ENCODE data around the gene IL4.

IL4 gene

GRCh38 chr5:132661231-132662003 is 12.4 kb upstream of the IL4 start:
- Histone ChIP-seq H3K9ac (ENCODE audit: low read length) (no peak overlapping the region), H3K27ac (ENCODE audit: low read depth, low read length) (no peak overlapping the region), H3K27me3 (ENCODE audit: control insufficient read depth, insufficient read depth, low read length) (peaks cover 3% of the 10 kb centered on the region), H3K36me3 (ENCODE audit: control insufficient read depth, insufficient read depth, low read length) (no peaks in the 10 kb centered on the region), H3K4me1 (ENCODE audit: control insufficient read depth, insufficient read depth, low read length) (no peaks in the 10 kb centered on the region), H3K4me3 (ENCODE audit: low read length) (no peak overlapping the region)

- Histone ChIP-seq H3K9ac (ENCODE audit: low read length) (no peak overlapping the region), H3K27me3 (ENCODE audit: control insufficient read depth, insufficient read depth, low read length) (no peaks in the 10 kb centered on the region), H3K4me3 (ENCODE audit: low read length) (no peak overlapping the region), H3K27ac (ENCODE audit: low read depth, low read length) (no peak overlapping the region), H3K4me1 (ENCODE audit: control insufficient read depth, insufficient read depth, low read length) (no peaks in the 10 kb centered on the region), H3K36me3 (ENCODE audit: control insufficient read depth, insufficient read depth, low read length) (no peaks in the 10 kb centered on the region)
Observed at GRCh38 chr5:132662004-132662401, 11.8 kb upstream of the IL4 start.

- H3K36me3 ChIP-seq (ENCODE audit: control insufficient read depth, insufficient read depth, low read length) = no peaks in the 10 kb centered on the region
- no peak overlapping the region for H3K9ac ChIP-seq (ENCODE audit: low read length)
- H3K27ac ChIP-seq (ENCODE audit: low read depth, low read length) = no peak overlapping the region
- no peaks in the 10 kb centered on the region for H3K27me3 ChIP-seq (ENCODE audit: control insufficient read depth, insufficient read depth, low read length)
- H3K4me1 ChIP-seq (ENCODE audit: control insufficient read depth, insufficient read depth, low read length) = no peaks in the 10 kb centered on the region
- H3K4me3 ChIP-seq (ENCODE audit: low read length) = no peak overlapping the region
Observed at GRCh38 chr5:132662925-132663770, 10.6 kb upstream of the IL4 start.

GRCh38 chr5:132663771-132664695 is 9.8 kb upstream of the IL4 start:
- Histone ChIP-seq H3K4me3 (ENCODE audit: low read length) (no peak overlapping the region), H3K9ac (ENCODE audit: low read length) (no peak overlapping the region), H3K27ac (ENCODE audit: low read depth, low read length) (no peak overlapping the region), H3K36me3 (ENCODE audit: control insufficient read depth, insufficient read depth, low read length) (no peaks in the 10 kb centered on the region), H3K27me3 (ENCODE audit: control insufficient read depth, insufficient read depth, low read length) (no peaks in the 10 kb centered on the region), H3K4me1 (ENCODE audit: control insufficient read depth, insufficient read depth, low read length) (no peaks in the 10 kb centered on the region)

- no peaks in the 10 kb centered on the region for H3K36me3 ChIP-seq (ENCODE audit: control insufficient read depth, insufficient read depth, low read length)
- no peaks in the 10 kb centered on the region for H3K27me3 ChIP-seq (ENCODE audit: control insufficient read depth, insufficient read depth, low read length)
- no peak overlapping the region for H3K27ac ChIP-seq (ENCODE audit: low read depth, low read length)
- H3K4me1 ChIP-seq (ENCODE audit: control insufficient read depth, insufficient read depth, low read length) = no peaks in the 10 kb centered on the region
- H3K4me3 ChIP-seq (ENCODE audit: low read length) = no peak overlapping the region
- H3K9ac ChIP-seq (ENCODE audit: low read length) = no peak overlapping the region
Observed at GRCh38 chr5:132664696-132665209, 9.0 kb upstream of the IL4 start.

- no peaks in the 10 kb centered on the region for H3K4me1 ChIP-seq (ENCODE audit: control insufficient read depth, insufficient read depth, low read length)
- no peak overlapping the region for H3K27ac ChIP-seq (ENCODE audit: low read depth, low read length)
- H3K36me3 ChIP-seq (ENCODE audit: control insufficient read depth, insufficient read depth, low read length) = no peaks in the 10 kb centered on the region
- no peak overlapping the region for H3K9ac ChIP-seq (ENCODE audit: low read length)
- H3K4me3 ChIP-seq (ENCODE audit: low read length) = no peak overlapping the region
- no peaks in the 10 kb centered on the region for H3K27me3 ChIP-seq (ENCODE audit: control insufficient read depth, insufficient read depth, low read length)
Observed at GRCh38 chr5:132665574-132666080, 8.2 kb upstream of the IL4 start.

GRCh38 chr5:132666310-132667123 is 7.3 kb upstream of the IL4 start:
- Histone ChIP-seq H3K4me1 (ENCODE audit: control insufficient read depth, insufficient read depth, low read length) (no peaks in the 10 kb centered on the region), H3K9ac (ENCODE audit: low read length) (no peak overlapping the region), H3K27ac (ENCODE audit: low read depth, low read length) (no peak overlapping the region), H3K27me3 (ENCODE audit: control insufficient read depth, insufficient read depth, low read length) (no peaks in the 10 kb centered on the region), H3K4me3 (ENCODE audit: low read length) (no peak overlapping the region), H3K36me3 (ENCODE audit: control insufficient read depth, insufficient read depth, low read length) (no peaks in the 10 kb centered on the region)

- Histone ChIP-seq H3K9ac (ENCODE audit: low read length) (no peak overlapping the region), H3K4me1 (ENCODE audit: control insufficient read depth, insufficient read depth, low read length) (no peaks in the 10 kb centered on the region), H3K27ac (ENCODE audit: low read depth, low read length) (no peak overlapping the region), H3K27me3 (ENCODE audit: control insufficient read depth, insufficient read depth, low read length) (no peaks in the 10 kb centered on the region), H3K36me3 (ENCODE audit: control insufficient read depth, insufficient read depth, low read length) (no peaks in the 10 kb centered on the region), H3K4me3 (ENCODE audit: low read length) (no peak overlapping the region)
Observed at GRCh38 chr5:132667309-132667708, 6.5 kb upstream of the IL4 start.

GRCh38 chr5:132667761-132668705 is 5.8 kb upstream of the IL4 start:
- H3K27me3 ChIP-seq (ENCODE audit: control insufficient read depth, insufficient read depth, low read length) = no peaks in the 10 kb centered on the region
- H3K4me1 ChIP-seq (ENCODE audit: control insufficient read depth, insufficient read depth, low read length) = no peaks in the 10 kb centered on the region
- no peak overlapping the region for H3K4me3 ChIP-seq (ENCODE audit: low read length)
- H3K27ac ChIP-seq (ENCODE audit: low read depth, low read length) = no peak overlapping the region
- no peaks in the 10 kb centered on the region for H3K36me3 ChIP-seq (ENCODE audit: control insufficient read depth, insufficient read depth, low read length)
- H3K9ac ChIP-seq (ENCODE audit: low read length) = no peak overlapping the region

- H3K36me3 ChIP-seq (ENCODE audit: control insufficient read depth, insufficient read depth, low read length) = no peaks in the 10 kb centered on the region
- H3K4me1 ChIP-seq (ENCODE audit: control insufficient read depth, insufficient read depth, low read length) = no peaks in the 10 kb centered on the region
- H3K9ac ChIP-seq (ENCODE audit: low read length) = no peak overlapping the region
- H3K27me3 ChIP-seq (ENCODE audit: control insufficient read depth, insufficient read depth, low read length) = no peaks in the 10 kb centered on the region
- H3K4me3 ChIP-seq (ENCODE audit: low read length) = no peak overlapping the region
- no peak overlapping the region for H3K27ac ChIP-seq (ENCODE audit: low read depth, low read length)
Observed at GRCh38 chr5:132668706-132669454, 4.9 kb upstream of the IL4 start.
